Pancreas (tissue), 10 donors: ENCODE measurements around the gene AGPAT4. TPM values are rescaled to one million over a fixed set of nuclear protein-coding genes. Genes with fewer than 3 reads are reported as not detected.

Source experiments
- ATAC-seq, 4 donors: fragments of 200-7000 bp; cut with Tn5 transposase; one replicate each; pipeline versions ENCODE4 v1.8.0 to v1.9.1; 2020; ENCODE audit warnings: mild to moderate bottlenecking in 4 of 4, moderate library complexity in 4 of 4
- DNase-seq, 6 donors: peaks; one replicate each; pipeline ENCODE4 v3.0.0-alpha.2; 2020
- FAIRE-seq: peaks from 2 replicates; lab custom pipeline; 2012; peaks lifted over from hg19 to GRCh38; lab: Jason Lieb, UNC
- H3K27ac ChIP-seq, 4 donors: fragments of 200-600 bp; sonication (generic); 1 replicate in 3 of 4; 2 replicates in 1 of 4; pipeline versions ENCODE4 v1.5.0 to v1.8.0; 2020
- H3K27me3 ChIP-seq, 4 donors: fragments of 200-600 bp; one replicate each; pipeline ENCODE4 v1.8.0; 2021
- H3K36me3 ChIP-seq, 3 donors: fragments of 200-600 bp; sonication (generic) in 1 of 3; one replicate each; pipeline versions ENCODE4 v1.5.0 to v1.8.0; 2020 to 2021
- H3K4me1 ChIP-seq, 3 donors: fragments of 200-600 bp; one replicate each; pipeline ENCODE4 v1.8.0; 2021
- H3K4me3 ChIP-seq, 4 donors: fragments of 200-600 bp; sonication (generic) in 2 of 4; one replicate each; pipeline versions ENCODE4 v1.5.0 to v1.8.0; 2020 to 2021
- H3K9me3 ChIP-seq, 4 donors: fragments of 200-600 bp; one replicate each; pipeline ENCODE4 v1.8.0; 2021
- WGBS, 2 donors: extraction: QIAGEN DNeasy Blood & Tissue Kit; methylation state at CpG; one replicate each; pipeline ENCODE4 v1.1.7; 2013; 5-methylcytosine and 5-hydroxymethylcytosine counted together
- intact Hi-C, 3 donors: fragments of 100-400 bp; cut with DNase I; formaldehyde crosslinking; loops; one replicate each; pipeline versions ENCODE4 v1.11.1 to v1.14.2; 2022
- polyA plus RNA-seq, 2 donors: library from polyadenylated mRNA; stranded (reverse); fragments of 200-250 nt; gene quantifications; one replicate each; pipeline ENCODE4 v1.2.3, GENCODE V29; 2013
- total RNA-seq, 6 donors: library from RNA; stranded (reverse); fragmentation: NEBNext Ultra II Directional in 4 of 6; extraction: Animal tissue kit (Norgen Biotek cat#: 25700) in 4 of 6; gene quantifications; one replicate each; pipeline versions ENCODE4 v1.2.1 to v1.2.4, GENCODE V29; 2021 to 2023
- TF ChIP-seq, protein P1 (sequence below), 4 donors: fragments of 200-600 bp; sonication (generic) in 3 of 4; IDR thresholded peaks; one replicate each; pipeline versions ENCODE4 v1.5.0 to v1.8.0; 2021; ENCODE audit warnings: antibody characterized with exemption in 4 of 4
- donor health status: healthy with polysubstance abuse.
- donor health status: DM: no; HTN: no; CAD: no; lungs with moderate emphysema.
- donor health status: DM: no; HTN: no; CAD: no.
- donor health status: control.
- donor health status: control.
- donor health status: Bipolar disorder and iron deficiency.
- donor health status: DM: yes; HTN: yes; CAD: no.
- donor health status: DM: no; HTN: no; CAD: no.
- donor health status: DM: no; HTN: no; CAD: no.
- donor health status: DM: yes; HTN: yes; CAD: no.

Gene AGPAT4
- total and polyA plus RNA-seq, 8 donors = 1.6 to 6.4 (median 2.3) TPM

DNA sequence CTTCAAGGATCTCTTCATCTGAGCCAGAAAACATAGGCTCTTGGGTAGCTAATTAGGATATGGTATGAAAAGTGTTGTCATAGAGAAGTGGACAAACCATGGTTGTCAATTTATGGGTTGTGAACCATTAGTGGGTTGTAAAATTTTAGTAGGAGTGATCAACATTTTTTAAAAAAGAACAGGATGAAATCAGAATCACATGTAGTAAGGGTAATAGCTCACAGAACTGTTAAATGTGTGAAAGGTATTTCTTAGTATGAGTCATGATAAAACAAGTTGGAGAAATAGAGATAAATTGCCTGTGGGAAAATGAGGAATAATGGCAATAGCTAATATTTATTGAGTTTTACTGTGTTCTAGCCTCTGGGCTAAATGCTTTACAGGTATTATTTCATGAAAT is 168.9 kb downstream of the AGPAT4 start:
- Histone ChIP-seq H3K4me1 (peaks cover 0 to 14% (median 13%) of the 10 kb centered on the region in 3 donors), H3K9me3 (no peaks in the 10 kb centered on the region), H3K27me3 (no peaks in the 10 kb centered on the region), H3K27ac (no peak overlapping the region), H3K4me3 (no peak overlapping the region), H3K36me3 (peaks cover 0 to 28% (median under 1%) of the 10 kb centered on the region in 3 donors)
- DNase-seq (no peak), FAIRE-seq (no peak), ATAC-seq (no peak)
- intact Hi-C loops = no loop called here
- TF ChIP-seq, protein P1, sequence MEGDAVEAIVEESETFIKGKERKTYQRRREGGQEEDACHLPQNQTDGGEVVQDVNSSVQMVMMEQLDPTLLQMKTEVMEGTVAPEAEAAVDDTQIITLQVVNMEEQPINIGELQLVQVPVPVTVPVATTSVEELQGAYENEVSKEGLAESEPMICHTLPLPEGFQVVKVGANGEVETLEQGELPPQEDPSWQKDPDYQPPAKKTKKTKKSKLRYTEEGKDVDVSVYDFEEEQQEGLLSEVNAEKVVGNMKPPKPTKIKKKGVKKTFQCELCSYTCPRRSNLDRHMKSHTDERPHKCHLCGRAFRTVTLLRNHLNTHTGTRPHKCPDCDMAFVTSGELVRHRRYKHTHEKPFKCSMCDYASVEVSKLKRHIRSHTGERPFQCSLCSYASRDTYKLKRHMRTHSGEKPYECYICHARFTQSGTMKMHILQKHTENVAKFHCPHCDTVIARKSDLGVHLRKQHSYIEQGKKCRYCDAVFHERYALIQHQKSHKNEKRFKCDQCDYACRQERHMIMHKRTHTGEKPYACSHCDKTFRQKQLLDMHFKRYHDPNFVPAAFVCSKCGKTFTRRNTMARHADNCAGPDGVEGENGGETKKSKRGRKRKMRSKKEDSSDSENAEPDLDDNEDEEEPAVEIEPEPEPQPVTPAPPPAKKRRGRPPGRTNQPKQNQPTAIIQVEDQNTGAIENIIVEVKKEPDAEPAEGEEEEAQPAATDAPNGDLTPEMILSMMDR (IDR thresholded peaks at IDR 0.05) = no peak

GRCh38 chr6:161103475-161103874 is 170.4 kb downstream of the AGPAT4 start:
- DNase-seq (no peak), FAIRE-seq (no peak), ATAC-seq (no peak)
- Histone ChIP-seq H3K36me3 (peaks cover 0 to 22% (median 4%) of the 10 kb centered on the region in 3 donors), H3K27me3 (no peaks in the 10 kb centered on the region), H3K4me3 (no peak overlapping the region), H3K4me1 (peaks cover 0 to 14% (median 13%) of the 10 kb centered on the region in 3 donors), H3K27ac (no peak overlapping the region), H3K9me3 (no peaks in the 10 kb centered on the region)
- intact Hi-C loops = no loop called here
- 95 to 96% methylated on average over 4 of the region's 4 CpGs for WGBS, 2 donors
- TF ChIP-seq, protein P1 (IDR thresholded peaks at IDR 0.05) = no peak

GRCh38 chr6:161101517-161101916 is 172.3 kb downstream of the AGPAT4 start:
- ATAC-seq (no peak), DNase-seq (no peak), FAIRE-seq (no peak)
- WGBS, 2 donors = 93 to 94% methylated on average over 7 of the region's 7 CpGs
- Histone ChIP-seq H3K27me3 (no peaks in the 10 kb centered on the region), H3K36me3 (peaks cover 0 to 23% (median 4%) of the 10 kb centered on the region in 3 donors), H3K27ac (no peak overlapping the region), H3K4me3 (no peak overlapping the region), H3K4me1 (peaks cover 0 to 2% (median under 1%) of the 10 kb centered on the region in 3 donors), H3K9me3 (no peaks in the 10 kb centered on the region)
- intact Hi-C loops = no loop called here
- TF ChIP-seq, protein P1 (IDR thresholded peaks at IDR 0.05) = no peak

DNA sequence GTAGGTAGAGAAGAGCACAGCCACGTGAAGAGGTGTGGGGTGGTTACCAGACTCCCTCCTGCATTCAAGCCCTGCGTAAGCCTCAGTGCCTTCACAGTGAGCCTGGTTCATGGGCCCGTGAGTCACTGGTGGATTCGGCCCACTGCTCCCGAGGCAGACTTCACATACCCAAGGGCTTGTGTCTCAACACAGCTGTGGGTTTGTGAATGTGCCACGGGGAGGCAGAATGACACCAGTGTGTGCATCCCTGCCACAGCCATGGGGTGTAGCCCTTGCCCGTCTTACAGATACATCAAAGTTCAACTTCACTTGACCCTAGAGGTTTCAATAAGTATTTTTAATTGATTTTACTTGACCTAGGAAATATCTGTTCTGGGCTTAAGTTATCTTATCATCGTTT is 173.8 kb downstream of the AGPAT4 start:
- no peaks in the 10 kb centered on the region for H3K9me3 ChIP-seq
- H3K36me3 ChIP-seq = peaks cover 0 to 23% (median 4%) of the 10 kb centered on the region in 3 donors
- no peak overlapping the region for H3K4me3 ChIP-seq
- H3K4me1 ChIP-seq = no peaks in the 10 kb centered on the region
- TF ChIP-seq, protein P1 (IDR thresholded peaks at IDR 0.05) = no peak
- ATAC-seq = peak in 2 of 4 donors; percentile 11 to 26
- no peak overlapping the region for H3K27ac ChIP-seq
- DNase-seq = no peak
- 67 to 79% methylated on average over 8 of the region's 8 CpGs for WGBS, 2 donors
- no peak for FAIRE-seq
- intact Hi-C loops = no loop called here
- H3K27me3 ChIP-seq = no peaks in the 10 kb centered on the region

DNA sequence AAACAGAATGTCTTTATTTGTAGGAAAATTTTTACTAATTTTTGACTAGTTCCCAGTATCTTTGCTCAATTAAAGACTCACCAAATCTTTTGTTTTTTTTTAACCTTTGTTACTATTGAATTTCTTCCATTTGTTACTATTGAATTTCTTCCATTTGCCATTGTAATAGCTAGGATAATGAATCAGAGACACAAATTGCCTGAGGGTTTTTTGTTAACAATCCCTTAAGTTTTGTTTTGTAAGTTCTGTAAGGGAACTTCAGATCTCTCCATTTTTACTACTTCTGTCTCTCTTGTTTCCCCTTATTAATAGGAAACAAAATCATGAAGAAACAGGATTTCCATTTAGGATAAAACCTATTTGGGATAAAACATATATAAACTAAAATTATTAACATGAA is 177.9 kb downstream of the AGPAT4 start:
- Histone ChIP-seq H3K9me3 (no peaks in the 10 kb centered on the region), H3K4me3 (no peak overlapping the region), H3K36me3 (peaks cover 0 to 43% (median 19%) of the 10 kb centered on the region in 3 donors), H3K4me1 (no peaks in the 10 kb centered on the region), H3K27ac (no peak overlapping the region), H3K27me3 (no peaks in the 10 kb centered on the region)
- TF ChIP-seq, protein P1 (IDR thresholded peaks at IDR 0.05) = no peak
- intact Hi-C loops = no loop called here
- DNase-seq = no peak
- ATAC-seq = no peak
- FAIRE-seq = no peak
